Retinal pigment epithelial cell (primary cell): ENCODE data around the gene OR6N2.

Source experiments
- DNase-seq: peaks from one replicate; pipeline ENCODE4 v3.0.0-alpha.2; 2010; ENCODE audit warnings: low read depth
- H3K4me3 ChIP-seq: 2 replicates; pipeline ENCODE4 v1.5.1; 2011; ENCODE audit warnings: mild to moderate bottlenecking, low read length, control low read depth, moderate library complexity
- TF ChIP-seq, protein P1 (sequence below): conservative IDR thresholded peaks from 2 replicates; pipeline ENCODE4 v1.5.1; 2011; ENCODE audit warnings: low read depth, low read length, control low read depth, inconsistent platforms

Gene OR6N2, protein sequence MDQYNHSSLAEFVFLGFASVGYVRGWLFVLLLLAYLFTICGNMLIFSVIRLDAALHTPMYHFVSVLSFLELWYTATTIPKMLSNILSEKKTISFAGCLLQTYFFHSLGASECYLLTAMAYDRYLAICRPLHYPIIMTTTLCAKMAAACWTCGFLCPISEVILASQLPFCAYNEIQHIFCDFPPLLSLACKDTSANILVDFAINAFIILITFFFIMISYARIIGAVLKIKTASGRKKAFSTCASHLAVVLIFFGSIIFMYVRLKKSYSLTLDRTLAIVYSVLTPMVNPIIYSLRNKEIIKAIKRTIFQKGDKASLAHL

DNA sequence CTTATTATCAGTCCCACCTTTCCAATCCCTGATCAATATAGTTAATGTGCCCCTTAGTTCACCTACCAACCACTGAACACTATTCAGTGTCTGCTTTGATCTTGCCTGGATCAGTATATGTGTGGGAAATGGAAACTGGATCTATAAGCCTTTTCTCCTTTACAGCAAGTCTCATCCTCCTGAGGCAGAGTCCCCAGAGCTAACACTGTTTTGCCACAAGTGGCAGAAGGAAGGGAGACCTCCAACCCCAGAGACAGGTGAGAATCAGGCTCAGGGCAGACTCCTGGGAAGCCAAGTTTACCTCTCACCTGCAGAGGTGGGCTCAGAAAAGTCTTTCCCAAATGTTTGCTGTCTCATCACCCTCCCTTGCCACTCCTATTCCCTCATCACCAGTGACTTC is at the start of gene OR6N2:
TSS of gene OR6N2 (minus strand) at position 101 of the 400 bp plus-strand sequence. CDS start 3,569 bp downstream, outside the sequence.
- H3K4me3 ChIP-seq = no peak within 1 kb of the TSS
- DNase-seq = no peak
- TF ChIP-seq, protein P1, sequence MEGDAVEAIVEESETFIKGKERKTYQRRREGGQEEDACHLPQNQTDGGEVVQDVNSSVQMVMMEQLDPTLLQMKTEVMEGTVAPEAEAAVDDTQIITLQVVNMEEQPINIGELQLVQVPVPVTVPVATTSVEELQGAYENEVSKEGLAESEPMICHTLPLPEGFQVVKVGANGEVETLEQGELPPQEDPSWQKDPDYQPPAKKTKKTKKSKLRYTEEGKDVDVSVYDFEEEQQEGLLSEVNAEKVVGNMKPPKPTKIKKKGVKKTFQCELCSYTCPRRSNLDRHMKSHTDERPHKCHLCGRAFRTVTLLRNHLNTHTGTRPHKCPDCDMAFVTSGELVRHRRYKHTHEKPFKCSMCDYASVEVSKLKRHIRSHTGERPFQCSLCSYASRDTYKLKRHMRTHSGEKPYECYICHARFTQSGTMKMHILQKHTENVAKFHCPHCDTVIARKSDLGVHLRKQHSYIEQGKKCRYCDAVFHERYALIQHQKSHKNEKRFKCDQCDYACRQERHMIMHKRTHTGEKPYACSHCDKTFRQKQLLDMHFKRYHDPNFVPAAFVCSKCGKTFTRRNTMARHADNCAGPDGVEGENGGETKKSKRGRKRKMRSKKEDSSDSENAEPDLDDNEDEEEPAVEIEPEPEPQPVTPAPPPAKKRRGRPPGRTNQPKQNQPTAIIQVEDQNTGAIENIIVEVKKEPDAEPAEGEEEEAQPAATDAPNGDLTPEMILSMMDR = no peak

DNA sequence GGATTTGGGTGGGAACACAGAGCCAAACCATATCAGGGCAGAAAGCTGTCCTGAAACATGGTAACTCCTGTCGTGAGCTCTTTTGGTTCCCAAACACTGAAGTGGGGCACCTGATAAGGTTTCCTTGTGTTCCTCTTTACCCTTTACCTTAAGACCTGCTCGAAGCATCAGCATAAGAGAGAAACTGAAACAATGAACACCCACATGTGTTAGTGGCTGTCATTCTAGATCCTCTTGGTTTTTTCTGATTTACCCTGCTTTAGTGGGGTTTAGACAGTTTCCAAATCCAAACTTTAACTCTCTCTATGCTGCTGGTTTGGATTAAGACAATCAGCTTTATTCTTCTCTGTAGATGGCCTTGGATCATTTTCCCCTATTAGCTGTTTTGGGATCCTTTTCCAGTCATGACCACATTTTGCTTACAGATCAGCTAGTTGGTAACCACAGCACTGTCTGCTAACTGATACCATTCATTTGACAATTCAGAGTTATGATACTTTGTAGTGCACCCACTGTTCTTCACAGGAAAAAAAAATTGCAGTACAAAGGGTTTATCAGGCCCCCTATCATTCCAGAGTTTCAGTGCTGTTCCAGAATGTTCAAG is 49.2 kb upstream of the OR6N2 start:
- TF ChIP-seq, protein P1 = no peak
- no peak for DNase-seq
- no peak overlapping the region for H3K4me3 ChIP-seq

DNA sequence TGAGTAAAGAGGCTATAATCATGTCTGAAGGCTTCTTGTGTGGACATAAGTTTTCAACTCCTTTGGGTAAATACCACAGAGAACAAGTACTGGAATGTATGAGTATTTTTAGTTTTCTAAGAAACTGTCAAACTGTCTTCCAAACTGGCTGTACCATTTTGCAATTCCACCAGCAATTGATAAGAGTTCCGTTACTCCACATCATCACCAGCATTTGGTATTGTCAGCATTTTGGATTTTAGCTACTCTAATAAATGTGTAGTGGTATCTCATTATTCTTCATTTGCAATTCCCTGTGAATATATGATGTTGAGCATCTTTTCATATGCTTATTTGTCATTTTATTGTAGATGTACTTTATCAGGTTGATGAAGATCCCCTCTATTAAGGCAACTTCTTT is 40.7 kb upstream of the OR6N2 start:
- DNase-seq = no peak
- TF ChIP-seq, protein P1 = no peak
- no peak overlapping the region for H3K4me3 ChIP-seq

DNA sequence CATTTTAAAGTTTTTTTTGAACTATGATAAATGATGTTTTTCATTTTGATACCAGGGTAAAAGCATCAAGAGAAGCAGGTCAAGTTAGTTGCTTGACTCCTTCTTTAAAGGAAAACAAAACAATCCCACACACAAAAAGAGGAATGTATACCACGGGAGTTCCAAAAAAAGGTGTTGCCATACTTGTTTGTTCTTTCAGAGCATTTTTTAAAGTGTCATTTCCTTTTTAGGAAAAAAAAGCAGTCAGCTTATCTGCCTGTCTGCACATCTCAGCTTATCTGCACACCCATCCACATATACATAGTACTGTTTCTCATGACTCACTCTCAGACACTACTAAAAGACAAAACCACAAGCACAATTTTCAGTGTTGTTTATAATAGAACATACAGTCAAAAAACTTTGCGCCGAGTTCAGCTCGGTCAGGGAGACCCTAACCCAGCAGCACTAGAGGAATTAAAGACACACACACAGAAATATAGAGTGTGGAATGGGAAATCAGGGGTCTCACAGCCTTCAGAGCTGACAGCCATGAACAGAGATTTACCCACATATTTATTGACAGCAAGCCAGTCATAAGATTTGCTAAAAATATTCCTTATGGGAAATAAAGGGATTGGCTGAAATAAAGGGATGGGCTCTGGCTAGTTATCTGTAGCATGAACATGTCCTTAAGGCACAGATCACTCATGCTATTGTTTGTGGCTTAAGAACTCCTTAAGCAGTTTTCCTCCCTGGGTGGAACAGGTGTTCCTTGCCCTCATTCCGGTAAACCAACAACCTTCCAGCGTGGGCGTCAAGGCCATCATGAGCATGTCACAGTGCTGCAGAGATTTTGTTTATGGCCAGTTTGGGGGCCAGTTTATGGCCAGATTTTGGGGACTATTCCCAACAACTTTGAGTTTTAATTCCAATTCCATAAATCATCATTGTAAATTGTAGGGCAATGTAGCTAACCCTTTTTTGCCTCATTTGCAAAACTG is 38.7 kb upstream of the OR6N2 start:
- TF ChIP-seq, protein P1 = no peak
- no peak for DNase-seq
- H3K4me3 ChIP-seq = no peak overlapping the region

DNA sequence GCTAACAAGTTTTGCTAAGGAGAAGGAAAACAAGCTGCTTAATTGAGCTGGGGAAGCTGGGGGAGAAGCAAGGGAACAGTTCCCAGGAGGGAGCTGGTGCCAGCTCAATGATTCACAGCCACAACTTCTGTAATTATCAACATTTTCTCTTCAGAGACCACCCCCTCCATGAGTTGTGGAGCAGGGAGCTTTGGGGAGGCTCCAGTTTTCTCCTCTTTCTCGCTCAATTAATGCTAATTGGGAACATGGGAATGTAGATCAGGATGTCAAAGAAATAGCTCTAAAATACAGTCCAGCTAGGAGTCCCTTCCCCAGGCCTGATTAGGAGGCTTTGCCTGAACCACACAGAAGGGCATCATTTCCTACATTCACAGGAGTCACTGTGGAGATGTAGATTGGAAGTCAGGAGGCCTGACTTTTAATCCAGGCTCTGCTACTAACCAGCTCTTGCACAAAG is 38.0 kb upstream of the OR6N2 start:
- TF ChIP-seq, protein P1 = no peak
- no peak for DNase-seq

DNA sequence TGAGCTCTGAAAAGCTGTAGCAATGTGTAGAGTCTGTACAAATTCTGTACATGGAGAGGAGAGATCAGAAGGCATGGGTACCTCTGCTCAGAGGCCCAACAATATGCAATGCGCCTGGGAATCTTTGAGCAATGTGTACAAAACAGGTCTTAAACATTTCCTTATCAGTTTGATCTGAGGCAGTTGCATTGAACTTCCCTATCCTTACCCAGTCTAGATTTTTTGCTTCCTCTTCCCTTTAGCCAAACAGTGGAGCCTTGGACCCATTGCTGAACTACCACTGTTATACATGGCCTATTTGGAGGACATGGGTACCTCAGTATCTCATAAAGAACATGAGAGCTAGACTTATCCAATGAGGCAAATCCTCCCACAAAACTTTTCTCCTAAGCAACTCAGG is 37.6 kb upstream of the OR6N2 start:
- no peak overlapping the region for H3K4me3 ChIP-seq
- no peak for DNase-seq
- TF ChIP-seq, protein P1 = no peak

More for the DNA sequence above, 38.0 kb upstream of the OR6N2 start:
- H3K4me3 ChIP-seq = no peak overlapping the region
